Measurements from ENCODE around the gene SLC22A17. TPM values are rescaled to one million over a fixed set of nuclear protein-coding genes. Genes with fewer than 3 reads are reported as not detected.

The SLC22A17 gene
- total RNA-seq, 4 donors from 2014 or later = 7.7 to 13.0 (median 8.4) TPM

DNA sequence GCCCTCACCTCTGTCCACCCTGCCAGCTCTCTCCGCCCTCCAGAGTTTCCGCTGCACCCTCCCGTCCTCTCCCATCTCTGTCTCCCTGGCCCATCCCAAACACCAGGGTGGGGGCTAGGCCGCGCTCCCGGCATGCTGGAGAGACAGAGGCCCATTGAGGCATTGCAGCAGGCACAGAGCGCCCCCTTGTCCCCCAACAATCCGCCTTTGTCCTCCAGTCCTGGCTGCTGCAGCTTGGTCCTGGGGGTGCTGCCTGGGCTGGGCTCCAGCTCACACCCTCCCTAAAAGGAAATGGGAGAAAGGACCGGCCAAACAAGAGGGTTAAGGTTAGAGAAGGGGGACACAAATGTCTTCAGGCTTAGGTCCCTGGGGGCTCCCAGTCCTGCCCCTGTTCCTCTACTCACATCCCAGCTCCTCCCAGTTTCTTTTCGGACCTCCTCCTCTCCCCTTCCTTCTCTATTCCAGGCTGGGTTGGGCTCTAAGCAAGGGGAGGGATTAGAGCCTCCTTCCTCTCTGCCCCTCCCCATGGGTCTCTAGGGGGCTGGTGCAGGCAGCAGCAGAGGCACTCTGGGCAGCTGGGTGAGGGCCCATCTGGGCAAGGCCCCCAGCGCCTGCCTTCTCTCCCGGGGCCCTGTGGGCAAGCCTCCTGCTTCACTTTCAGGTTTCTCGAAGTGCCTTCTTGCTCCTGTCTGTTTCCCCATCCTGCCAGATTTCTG is 24.0 kb upstream of the SLC22A17 start, which contains the start of gene CMTM5:
TSS of gene CMTM5 (plus strand) at position 565 of the 716 bp plus-strand sequence. CDS start 206 bp downstream, outside the sequence.
- TF ChIP-seq, protein P1, sequence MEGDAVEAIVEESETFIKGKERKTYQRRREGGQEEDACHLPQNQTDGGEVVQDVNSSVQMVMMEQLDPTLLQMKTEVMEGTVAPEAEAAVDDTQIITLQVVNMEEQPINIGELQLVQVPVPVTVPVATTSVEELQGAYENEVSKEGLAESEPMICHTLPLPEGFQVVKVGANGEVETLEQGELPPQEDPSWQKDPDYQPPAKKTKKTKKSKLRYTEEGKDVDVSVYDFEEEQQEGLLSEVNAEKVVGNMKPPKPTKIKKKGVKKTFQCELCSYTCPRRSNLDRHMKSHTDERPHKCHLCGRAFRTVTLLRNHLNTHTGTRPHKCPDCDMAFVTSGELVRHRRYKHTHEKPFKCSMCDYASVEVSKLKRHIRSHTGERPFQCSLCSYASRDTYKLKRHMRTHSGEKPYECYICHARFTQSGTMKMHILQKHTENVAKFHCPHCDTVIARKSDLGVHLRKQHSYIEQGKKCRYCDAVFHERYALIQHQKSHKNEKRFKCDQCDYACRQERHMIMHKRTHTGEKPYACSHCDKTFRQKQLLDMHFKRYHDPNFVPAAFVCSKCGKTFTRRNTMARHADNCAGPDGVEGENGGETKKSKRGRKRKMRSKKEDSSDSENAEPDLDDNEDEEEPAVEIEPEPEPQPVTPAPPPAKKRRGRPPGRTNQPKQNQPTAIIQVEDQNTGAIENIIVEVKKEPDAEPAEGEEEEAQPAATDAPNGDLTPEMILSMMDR (IDR thresholded peaks at IDR 0.05) = no peak
- no peak for DNase-seq (ENCODE audit: low spot score)
- no peak for ATAC-seq (ENCODE audit: low FRiP score)

DNA sequence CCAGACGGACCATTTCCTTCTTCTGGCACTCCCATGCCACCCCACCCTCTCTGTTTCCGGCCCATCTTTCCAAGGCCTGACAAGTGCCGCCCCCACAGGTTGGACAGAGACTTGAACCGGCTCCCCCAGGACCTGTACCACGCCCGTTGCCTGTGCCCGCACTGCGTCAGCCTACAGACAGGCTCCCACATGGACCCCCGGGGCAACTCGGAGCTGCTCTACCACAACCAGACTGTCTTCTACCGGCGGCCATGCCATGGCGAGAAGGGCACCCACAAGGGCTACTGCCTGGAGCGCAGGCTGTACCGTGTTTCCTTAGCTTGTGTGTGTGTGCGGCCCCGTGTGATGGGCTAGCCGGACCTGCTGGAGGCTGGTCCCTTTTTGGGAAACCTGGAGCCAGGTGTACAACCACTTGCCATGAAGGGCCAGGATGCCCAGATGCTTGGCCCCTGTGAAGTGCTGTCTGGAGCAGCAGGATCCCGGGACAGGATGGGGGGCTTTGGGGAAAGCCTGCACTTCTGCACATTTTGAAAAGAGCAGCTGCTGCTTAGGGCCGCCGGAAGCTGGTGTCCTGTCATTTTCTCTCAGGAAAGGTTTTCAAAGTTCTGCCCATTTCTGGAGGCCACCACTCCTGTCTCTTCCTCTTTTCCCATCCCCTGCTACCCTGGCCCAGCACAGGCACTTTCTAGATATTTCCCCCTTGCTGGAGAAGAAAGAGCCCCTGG is 23.0 kb upstream of the SLC22A17 start:
- TF ChIP-seq, protein P1 (IDR thresholded peaks at IDR 0.05) = no peak
- ATAC-seq (ENCODE audit: low FRiP score) (no peak), DNase-seq (ENCODE audit: low spot score) (no peak)

DNA sequence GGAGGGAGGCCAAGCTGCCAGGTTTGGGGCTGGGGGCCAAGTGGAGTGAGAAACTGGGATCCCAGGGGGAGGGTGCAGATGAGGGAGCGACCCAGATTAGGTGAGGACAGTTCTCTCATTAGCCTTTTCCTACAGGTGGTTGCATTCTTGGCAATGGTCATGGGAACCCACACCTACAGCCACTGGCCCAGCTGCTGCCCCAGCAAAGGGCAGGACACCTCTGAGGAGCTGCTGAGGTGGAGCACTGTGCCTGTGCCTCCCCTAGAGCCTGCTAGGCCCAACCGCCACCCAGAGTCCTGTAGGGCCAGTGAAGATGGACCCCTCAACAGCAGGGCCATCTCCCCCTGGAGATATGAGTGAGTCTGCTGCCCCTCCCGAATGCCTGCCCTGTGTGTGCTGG is 20.4 kb upstream of the SLC22A17 start:
- TF ChIP-seq, protein P1 (IDR thresholded peaks at IDR 0.05) = no peak
- no peak for ATAC-seq (ENCODE audit: low FRiP score)
- DNase-seq (ENCODE audit: low spot score) = no peak

DNA sequence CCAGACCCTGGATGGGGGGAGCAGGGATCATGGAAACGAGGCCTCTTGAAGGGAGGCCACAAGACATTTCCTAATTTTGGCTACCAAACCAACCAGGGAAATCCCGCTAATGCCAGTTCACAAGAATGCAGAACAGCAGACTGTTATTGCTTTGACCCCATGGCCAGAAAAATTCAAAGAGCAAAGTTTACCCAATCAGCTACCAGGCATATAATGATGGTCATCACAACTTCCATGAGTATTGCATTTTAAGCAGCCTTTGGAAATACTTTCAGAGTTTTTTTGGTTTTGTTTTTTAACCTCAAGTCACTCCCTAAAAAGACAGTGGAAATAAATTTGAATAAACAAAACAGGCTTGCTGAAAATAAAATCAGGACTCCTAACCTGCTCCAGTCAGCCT is 19.8 kb upstream of the SLC22A17 start, which contains the start of gene IL25:
TSS of gene IL25 (plus strand) at position 301 of the 400 bp plus-strand sequence.
- TF ChIP-seq, protein P1 (IDR thresholded peaks at IDR 0.05) = no peak
- no peak for DNase-seq (ENCODE audit: low spot score)
- ATAC-seq (ENCODE audit: low FRiP score) = no peak

DNA sequence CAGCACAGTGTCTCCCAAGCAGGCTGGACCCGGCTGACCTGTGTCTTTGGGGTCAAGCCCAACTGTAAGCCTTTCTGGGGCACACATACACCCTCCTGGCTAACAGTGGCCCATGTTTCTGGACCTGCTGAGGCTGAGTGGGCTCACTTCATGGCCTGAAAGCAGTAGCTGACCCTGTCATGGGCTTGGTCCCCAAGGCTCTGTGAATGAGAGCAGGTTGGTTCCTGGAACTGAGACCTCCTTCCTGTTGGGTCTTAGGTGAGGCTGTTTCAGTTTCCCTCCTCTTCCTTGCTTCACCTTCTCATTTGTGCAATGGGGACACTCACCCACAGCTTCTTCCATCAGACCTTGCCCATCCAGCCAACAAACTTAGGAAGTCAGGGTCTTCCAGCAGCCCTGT is 19.2 kb upstream of the SLC22A17 start:
- DNase-seq (ENCODE audit: low spot score) (no peak), ATAC-seq (ENCODE audit: low FRiP score) (no peak)
- TF ChIP-seq, protein P1 (IDR thresholded peaks at IDR 0.05) = no peak

DNA sequence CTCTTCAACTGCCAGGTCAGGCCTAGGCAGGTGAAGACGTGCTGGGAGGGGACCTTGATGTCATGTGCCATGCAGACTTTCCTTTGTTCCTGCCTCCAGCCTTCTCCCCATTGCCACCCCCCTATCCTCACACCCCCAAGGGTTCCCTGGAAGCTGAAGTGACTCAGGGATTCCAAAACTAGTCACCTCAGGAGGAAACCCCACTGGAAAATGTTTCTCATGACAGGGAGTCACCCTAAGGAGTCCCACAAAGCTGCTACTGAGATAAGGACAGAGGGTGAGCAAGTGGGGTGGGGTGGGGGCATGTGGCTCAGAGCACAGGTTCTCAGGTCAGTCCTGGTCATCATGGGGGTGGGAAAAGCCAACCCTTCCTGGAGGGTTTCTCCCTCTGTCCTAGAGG is 17.5 kb upstream of the SLC22A17 start:
- DNase-seq (ENCODE audit: low spot score) (no peak), ATAC-seq (ENCODE audit: low FRiP score) (no peak)
- TF ChIP-seq, protein P1 (IDR thresholded peaks at IDR 0.05) = no peak

Data from omental fat pad (tissue), 4 donors.